ENCODE results near the gene TPCN1.

Gene TPCN1

DNA sequence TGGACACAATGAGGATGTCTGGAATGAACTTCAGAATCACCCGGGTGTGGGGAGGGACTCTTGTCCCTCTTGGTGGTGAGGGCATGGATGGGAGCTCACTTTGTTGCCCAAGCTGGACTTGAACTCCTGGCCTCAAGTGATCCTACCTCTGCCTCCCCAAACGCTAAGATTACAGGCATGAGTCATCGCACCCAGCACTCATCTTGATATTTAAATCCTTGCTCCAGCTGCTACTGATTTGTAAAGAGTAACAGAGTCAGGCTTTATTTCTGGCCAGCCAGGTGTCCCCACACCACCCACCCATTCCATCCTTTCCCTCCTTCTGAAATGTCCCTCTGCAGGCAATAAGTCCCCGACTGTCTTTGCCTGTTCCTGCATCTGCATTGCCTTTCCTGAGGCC, 40.9 kb upstream of the TPCN1 start:
- H3K27ac ChIP-seq = no peak overlapping the region
- TF ChIP-seq, protein P1, sequence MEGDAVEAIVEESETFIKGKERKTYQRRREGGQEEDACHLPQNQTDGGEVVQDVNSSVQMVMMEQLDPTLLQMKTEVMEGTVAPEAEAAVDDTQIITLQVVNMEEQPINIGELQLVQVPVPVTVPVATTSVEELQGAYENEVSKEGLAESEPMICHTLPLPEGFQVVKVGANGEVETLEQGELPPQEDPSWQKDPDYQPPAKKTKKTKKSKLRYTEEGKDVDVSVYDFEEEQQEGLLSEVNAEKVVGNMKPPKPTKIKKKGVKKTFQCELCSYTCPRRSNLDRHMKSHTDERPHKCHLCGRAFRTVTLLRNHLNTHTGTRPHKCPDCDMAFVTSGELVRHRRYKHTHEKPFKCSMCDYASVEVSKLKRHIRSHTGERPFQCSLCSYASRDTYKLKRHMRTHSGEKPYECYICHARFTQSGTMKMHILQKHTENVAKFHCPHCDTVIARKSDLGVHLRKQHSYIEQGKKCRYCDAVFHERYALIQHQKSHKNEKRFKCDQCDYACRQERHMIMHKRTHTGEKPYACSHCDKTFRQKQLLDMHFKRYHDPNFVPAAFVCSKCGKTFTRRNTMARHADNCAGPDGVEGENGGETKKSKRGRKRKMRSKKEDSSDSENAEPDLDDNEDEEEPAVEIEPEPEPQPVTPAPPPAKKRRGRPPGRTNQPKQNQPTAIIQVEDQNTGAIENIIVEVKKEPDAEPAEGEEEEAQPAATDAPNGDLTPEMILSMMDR (IDR thresholded peaks at IDR 0.05) = no peak
- no peak for TF ChIP-seq ZFX (IDR thresholded peaks at IDR 0.05; ENCODE audit: borderline replicate concordance)

DNA sequence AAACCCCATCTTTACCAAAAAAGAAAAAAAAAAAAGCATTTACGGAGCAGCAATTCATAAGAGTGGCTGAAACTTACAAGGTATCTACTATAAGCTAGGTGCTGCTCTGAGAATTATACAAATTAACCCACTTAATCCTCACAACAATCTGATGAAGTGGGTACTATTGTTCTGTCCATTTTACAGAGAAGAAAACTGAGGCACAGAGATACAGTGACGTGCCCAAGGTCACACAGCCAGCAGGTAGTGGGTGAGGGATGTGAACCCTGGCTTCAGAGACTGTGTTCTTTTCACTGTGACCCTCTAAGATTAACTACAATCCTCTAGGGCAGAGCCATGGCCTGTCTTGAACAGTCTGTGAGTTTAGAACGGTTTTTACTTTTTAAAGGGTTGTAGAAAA, 39.3 kb upstream of the TPCN1 start:
- TF ChIP-seq, protein P1 (IDR thresholded peaks at IDR 0.05) = no peak
- no peak for TF ChIP-seq ZFX (IDR thresholded peaks at IDR 0.05; ENCODE audit: borderline replicate concordance)
- no peak overlapping the region for H3K27ac ChIP-seq

DNA sequence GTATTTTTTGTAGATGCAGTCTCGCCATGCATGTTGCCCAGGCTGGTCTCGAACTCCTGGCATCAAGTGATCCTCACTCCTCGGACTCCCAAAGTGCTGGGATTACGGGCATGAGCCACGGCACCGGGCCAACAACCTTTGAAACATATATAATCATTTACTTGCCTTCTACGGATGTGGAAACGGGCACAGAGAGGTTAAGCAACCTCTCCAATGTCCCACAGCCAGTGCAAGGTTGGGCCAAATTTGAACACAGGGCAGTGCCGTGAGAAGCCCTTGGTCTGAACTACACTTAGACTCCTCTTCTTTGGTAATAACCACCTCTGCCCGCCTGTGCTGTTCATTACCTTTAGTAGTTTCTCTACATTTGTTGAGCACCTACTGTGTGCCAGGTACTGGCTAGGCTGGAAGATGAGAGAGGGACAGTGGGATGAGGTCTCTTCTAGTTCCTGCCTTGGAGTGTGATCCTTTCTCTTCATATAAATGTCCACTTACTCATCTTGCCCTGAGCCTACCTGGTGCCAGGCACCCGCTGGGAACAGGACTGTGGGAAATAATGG, 38.2 kb upstream of the TPCN1 start:
- H3K27ac ChIP-seq = no peak overlapping the region
- TF ChIP-seq, protein P1 (IDR thresholded peaks at IDR 0.05) = no peak
- TF ChIP-seq ZFX (IDR thresholded peaks at IDR 0.05; ENCODE audit: borderline replicate concordance) = no peak

DNA sequence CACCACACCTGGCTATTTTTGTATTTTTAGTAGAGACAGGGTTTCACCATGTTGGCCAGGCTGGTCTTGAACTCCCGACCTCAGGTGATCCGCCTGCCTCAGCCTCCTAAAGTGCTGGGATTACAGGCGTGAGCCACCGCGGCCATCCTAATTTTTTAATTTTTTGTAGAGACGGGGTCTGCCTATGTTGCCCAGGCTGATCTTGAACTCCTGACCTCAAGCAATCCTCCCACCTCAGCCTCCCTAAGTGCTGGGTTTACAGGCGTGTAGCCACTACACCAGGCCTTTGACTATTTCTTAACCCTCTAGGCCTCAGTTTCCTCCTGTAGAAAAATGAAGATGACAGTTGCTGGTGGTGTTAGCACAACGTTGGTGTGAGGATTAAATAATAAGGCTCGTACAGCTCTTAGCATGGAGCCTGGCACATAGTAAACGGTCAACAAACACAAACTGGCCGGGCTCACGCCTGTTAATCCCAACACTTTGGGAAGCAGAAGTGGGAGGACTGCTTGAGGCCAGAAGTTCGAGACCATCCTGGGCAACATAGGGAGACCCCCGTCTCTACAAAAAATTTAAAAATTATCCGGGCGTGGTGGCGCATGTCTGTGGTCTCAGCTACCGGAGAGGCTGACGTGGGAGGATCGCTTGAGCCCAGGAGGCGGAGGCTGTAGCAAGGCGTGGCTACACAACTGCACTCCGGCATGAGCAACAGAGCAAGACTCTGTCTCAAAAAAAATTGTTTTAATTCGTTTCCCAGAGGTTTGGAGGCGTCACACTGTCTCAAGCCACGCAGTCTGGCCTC, 37.0 kb upstream of the TPCN1 start:
- no peak for TF ChIP-seq ZFX (IDR thresholded peaks at IDR 0.05; ENCODE audit: borderline replicate concordance)
- TF ChIP-seq, protein P1 (IDR thresholded peaks at IDR 0.05) = no peak
- H3K27ac ChIP-seq = peak overlapping the region; percentile 91

DNA sequence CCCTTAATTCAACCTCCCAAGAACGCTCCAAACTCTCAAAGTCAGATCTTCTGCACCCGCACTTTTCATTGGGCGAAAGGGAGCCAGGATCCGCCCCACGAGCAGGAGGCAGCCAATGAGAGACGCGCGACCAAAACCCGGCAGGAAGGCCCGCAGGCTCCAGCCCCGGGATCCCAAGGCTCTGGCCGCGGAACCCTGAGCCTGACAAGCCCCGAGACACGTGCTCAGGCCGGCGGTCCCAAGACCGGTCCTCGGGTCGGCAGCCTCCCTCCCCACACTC, 36.4 kb upstream of the TPCN1 start:
- no peak; the same call in 1 of the 2 replicates for TF ChIP-seq ZFX (IDR thresholded peaks at IDR 0.05; ENCODE audit: borderline replicate concordance)
- TF ChIP-seq, protein P1 (IDR thresholded peaks at IDR 0.05) = no peak
- H3K27ac ChIP-seq = peak overlapping the region; percentile 91

DNA sequence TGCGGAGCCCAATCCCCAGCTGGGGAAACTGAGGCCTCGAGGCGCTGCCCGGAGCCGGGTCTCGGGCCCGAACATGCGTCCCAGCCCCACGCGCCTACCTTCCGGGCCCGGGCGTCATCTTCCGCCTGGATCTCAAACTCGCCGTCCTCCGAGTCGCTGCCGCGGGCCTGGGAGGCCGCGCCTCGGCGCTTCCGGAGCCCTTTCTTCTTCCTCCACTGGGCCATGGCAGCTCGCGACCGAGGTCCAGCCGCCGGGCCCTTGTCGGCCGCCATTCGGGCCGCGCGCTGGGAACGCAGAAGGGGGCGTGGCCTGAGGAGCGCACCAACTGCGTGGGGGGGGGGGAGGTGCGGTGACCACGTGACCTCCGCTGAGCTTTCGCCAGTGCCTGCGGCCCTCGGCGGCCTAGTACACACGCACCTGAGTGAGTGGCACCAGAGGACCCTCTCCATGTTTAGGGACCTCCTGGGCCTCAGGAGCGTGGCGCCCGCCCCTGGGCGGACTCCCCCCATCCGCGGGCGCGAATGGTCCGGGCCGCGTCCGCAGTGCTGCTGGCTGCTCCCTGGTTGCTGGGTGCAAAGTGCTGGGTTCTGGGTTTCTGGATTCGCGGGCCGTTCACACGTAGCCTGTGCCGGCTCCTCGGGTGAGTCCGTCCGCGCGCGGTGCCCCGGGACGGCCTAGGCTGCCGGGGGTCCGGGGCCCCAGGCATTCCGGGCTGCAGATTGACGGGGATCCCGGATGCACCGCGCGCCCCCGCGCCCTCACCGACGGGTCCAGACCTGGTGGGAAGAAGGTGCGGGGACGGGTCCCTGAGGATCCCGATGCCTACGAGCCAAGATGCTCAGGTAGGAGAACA, 35.9 kb upstream of the TPCN1 start, which contains the start of the genes DDX54 and RITA1:
Gene DDX54, minus strand, starts transcription at position 299 of the 853 bp plus-strand sequence. Its CDS starts 27 bp downstream, at position 272.
Gene RITA1, plus strand, starts transcription at position 542 of the 853 bp plus-strand sequence. CDS start 1,026 bp downstream, outside the sequence.
- 0 out of 2 replicates have a peak, but pooled peaks have one; percentile 79 for TF ChIP-seq ZFX (IDR thresholded peaks at IDR 0.05; ENCODE audit: borderline replicate concordance)
- TF ChIP-seq, protein P1 (IDR thresholded peaks at IDR 0.05) = no peak
- peak within 1 kb of the TSS; percentile 91 for H3K27ac ChIP-seq

Measured in 22Rv1 (cell line).